Type B pancreatic cell (in vitro differentiated cells): Measurements from ENCODE around the gene ZBTB11. TPM values are rescaled to one million over a fixed set of nuclear protein-coding genes. Genes with fewer than 3 reads are reported as not detected.
"Not testable (repeated sequence)": the region's sequence is repeated elsewhere in the genome, so short reads cannot be mapped to it uniquely, and the experiment has no call there.

Source experiments
- DNase-seq: peaks from one replicate; pipeline ENCODE4 v3.0.0; 2021; ENCODE audit warnings: mixed read lengths; ENCODE audit not compliant: unreplicated experiment; ENCODE audit errors: extremely low spot score
- H3K27ac Mint-ChIP-seq: 2 replicates; pipeline ENCODE4 v1.8.0; 2021; ENCODE audit warnings: mild to moderate bottlenecking, mixed read lengths
- H3K27me3 Mint-ChIP-seq: 2 replicates; pipeline ENCODE4 v1.8.0; 2021; ENCODE audit warnings: mixed read lengths
- H3K36me3 Mint-ChIP-seq: 2 replicates; pipeline ENCODE4 v1.8.0; 2021; ENCODE audit warnings: mixed read lengths
- H3K4me1 Mint-ChIP-seq: one replicate; pipeline ENCODE4 v1.8.0; 2021; ENCODE audit warnings: mixed read lengths; ENCODE audit not compliant: unreplicated experiment
- H3K4me3 Mint-ChIP-seq: 2 replicates; pipeline ENCODE4 v1.8.0; 2021; ENCODE audit warnings: mild to moderate bottlenecking, mixed read lengths
- H3K9me3 Mint-ChIP-seq: 2 replicates; pipeline ENCODE4 v1.8.0; 2021; ENCODE audit warnings: mixed read lengths
- CTCF ChIP-seq: fragments of 200-600 bp; sonication (generic); conservative IDR thresholded peaks from 2 replicates; pipeline ENCODE4 v1.5.0; 2021; ENCODE audit warnings: antibody characterized with exemption, mild to moderate bottlenecking
- total RNA-seq: library from RNA; stranded (reverse); gene quantifications from 2 replicates; pipeline ENCODE4 v1.2.1, GENCODE V29; 2021; ENCODE audit warnings: low replicate concordance

Gene ZBTB11
- total RNA-seq, 1 donor from 2014 or later = 18.4 TPM

GRCh38 chr3:101619734-101620133 is 57.2 kb downstream of the ZBTB11 start:
- H3K4me3 Mint-ChIP-seq = no peak overlapping the region
- no peak overlapping the region for H3K27ac Mint-ChIP-seq
- no peaks in the 10 kb centered on the region for H3K4me1 Mint-ChIP-seq
- DNase-seq = no peak
- no peaks in the 10 kb centered on the region for H3K9me3 Mint-ChIP-seq
- no peaks in the 10 kb centered on the region for H3K27me3 Mint-ChIP-seq
- H3K36me3 Mint-ChIP-seq = no peaks in the 10 kb centered on the region
- no peak for TF ChIP-seq CTCF

- TF ChIP-seq CTCF = no peak
- Mint-ChIP-seq H3K36me3 (no peaks in the 10 kb centered on the region), H3K27me3 (no peaks in the 10 kb centered on the region), H3K4me3 (no peak overlapping the region), H3K4me1 (no peaks in the 10 kb centered on the region), H3K27ac (no peak overlapping the region), H3K9me3 (no peaks in the 10 kb centered on the region)
- DNase-seq = no peak
These were observed 58.2 kb downstream of the ZBTB11 start for GRCh38 chr3:101618726-101619125.

- TF ChIP-seq CTCF = no peak
- H3K9me3 Mint-ChIP-seq = no peaks in the 10 kb centered on the region
- no peak for DNase-seq
- no peak overlapping the region for H3K27ac Mint-ChIP-seq
- no peak overlapping the region for H3K4me3 Mint-ChIP-seq
- H3K27me3 Mint-ChIP-seq = no peaks in the 10 kb centered on the region
- H3K4me1 Mint-ChIP-seq = no peaks in the 10 kb centered on the region
- H3K36me3 Mint-ChIP-seq = no peaks in the 10 kb centered on the region
These were observed 59.5 kb downstream of the ZBTB11 start for GRCh38 chr3:101617478-101617877.

GRCh38 chr3:101615525-101615924 is 61.4 kb downstream of the ZBTB11 start:
- Mint-ChIP-seq H3K27me3 (no peaks in the 10 kb centered on the region), H3K36me3 (no peaks in the 10 kb centered on the region), H3K9me3 (no peaks in the 10 kb centered on the region), H3K4me1 (no peaks in the 10 kb centered on the region), H3K4me3 (no peak overlapping the region), H3K27ac (no peak overlapping the region)
- no peak for DNase-seq
- TF ChIP-seq CTCF = no peak

GRCh38 chr3:101613014-101613413 is 63.9 kb downstream of the ZBTB11 start:
- not testable (repeated sequence) for DNase-seq, H3K36me3 Mint-ChIP-seq, H3K9me3 Mint-ChIP-seq, H3K27me3 Mint-ChIP-seq, H3K4me3 Mint-ChIP-seq, H3K4me1 Mint-ChIP-seq
- peak overlapping the region; percentile 21 for H3K27ac Mint-ChIP-seq

- no peaks in the 10 kb centered on the region for H3K27me3 Mint-ChIP-seq
- no peaks in the 10 kb centered on the region for H3K4me1 Mint-ChIP-seq
- H3K4me3 Mint-ChIP-seq = no peak overlapping the region
- TF ChIP-seq CTCF = no peak
- no peak overlapping the region for H3K27ac Mint-ChIP-seq
- no peak for DNase-seq
- H3K36me3 Mint-ChIP-seq = no peaks in the 10 kb centered on the region
- no peaks in the 10 kb centered on the region for H3K9me3 Mint-ChIP-seq
These were observed 65.9 kb downstream of the ZBTB11 start for GRCh38 chr3:101611023-101611422.

GRCh38 chr3:101605398-101605797 is 71.5 kb downstream of the ZBTB11 start:
- not testable (repeated sequence) for H3K4me3 Mint-ChIP-seq, DNase-seq, H3K27me3 Mint-ChIP-seq, H3K36me3 Mint-ChIP-seq, H3K27ac Mint-ChIP-seq, H3K9me3 Mint-ChIP-seq, H3K4me1 Mint-ChIP-seq
